ENCODE measurements around the gene ZNF121.

ZNF121 gene

DNA sequence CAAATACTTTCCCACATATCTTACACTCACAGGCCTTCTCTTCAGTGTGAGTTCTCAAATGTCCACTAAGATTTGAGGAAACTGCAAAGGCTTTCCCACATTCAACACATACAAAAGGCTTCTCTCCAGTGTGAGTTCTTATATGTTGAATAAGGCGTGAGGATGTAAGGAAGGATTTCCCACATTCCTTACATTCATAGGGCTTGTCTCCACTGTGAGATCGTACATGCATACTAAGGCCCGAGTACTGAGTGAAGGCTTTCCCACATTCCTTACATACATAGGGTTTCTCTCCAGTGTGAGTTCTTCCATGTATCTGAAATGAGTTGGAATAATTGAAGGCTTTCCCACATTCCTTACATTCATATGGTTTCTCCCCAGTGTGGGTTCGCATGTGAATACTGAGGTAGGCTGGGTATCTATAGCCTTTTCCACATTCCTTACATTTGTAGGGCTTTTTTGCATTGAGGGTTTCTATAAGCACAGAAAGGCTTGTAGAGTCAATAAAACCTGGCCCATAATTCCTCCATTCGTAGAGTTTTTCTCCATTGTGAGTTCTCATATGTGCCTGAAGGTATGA is 55.5 kb downstream of the ZNF121 start:
- TF ChIP-seq POLR2AphosphoS5 (IDR thresholded peaks at IDR 0.05; ENCODE audit: borderline replicate concordance, low read depth, low read length) = no peak
- no peak for TF ChIP-seq FOXP2 (optimal IDR thresholded peaks at IDR 0.05; ENCODE audit: control extremely low read depth, extremely low read length, insufficient read depth)
- no peak for TF ChIP-seq EZH2 (IDR thresholded peaks at IDR 0.05)
- Histone ChIP-seq H3K9me3 (ENCODE audit: low read depth, low read length) (peaks cover 31% of the 10 kb centered on the region), H3K9ac (ENCODE audit: insufficient read length) (no peak overlapping the region), H3K27ac (no peak overlapping the region), H3K36me3 (ENCODE audit: insufficient read depth, low read length) (peaks cover 59% of the 10 kb centered on the region), H3K4me3 (no peak overlapping the region)
- no peak for DNase-seq (ENCODE audit: low read depth, low spot score)

DNA sequence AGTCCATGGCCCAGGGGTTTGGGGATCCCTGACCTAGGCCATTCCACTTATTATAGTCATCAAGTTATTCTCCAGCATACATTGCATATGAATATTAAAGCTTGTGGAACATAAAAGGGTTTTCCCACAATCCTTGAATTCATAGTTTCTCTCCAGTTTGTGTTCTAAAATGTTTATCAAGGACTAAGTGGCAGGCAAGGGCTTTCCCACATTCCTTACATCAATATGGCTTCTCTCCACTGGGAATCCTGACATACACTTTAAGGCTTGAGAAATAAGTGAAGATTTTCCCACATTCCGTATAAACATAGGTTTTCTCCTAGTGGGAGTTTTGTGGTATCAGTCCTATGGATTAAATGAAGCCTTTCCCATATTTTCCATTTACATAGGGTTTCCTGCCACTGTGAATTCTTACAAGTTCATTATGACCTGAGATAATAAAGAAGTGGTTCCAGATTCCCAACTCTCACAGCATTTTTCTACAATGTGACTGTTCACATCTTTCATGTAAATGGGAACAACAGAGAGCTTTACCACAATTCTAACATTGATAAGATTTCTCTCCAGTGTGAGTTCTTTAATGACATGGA is 60.3 kb downstream of the ZNF121 start:
- Histone ChIP-seq H3K36me3 (ENCODE audit: insufficient read depth, low read length) (peaks cover 15% of the 10 kb centered on the region), H3K9ac (ENCODE audit: insufficient read length) (no peak overlapping the region), H3K9me3 (ENCODE audit: low read depth, low read length) (peaks cover 24% of the 10 kb centered on the region), H3K4me3 (no peak overlapping the region), H3K27ac (no peak overlapping the region)
- no peak for TF ChIP-seq POLR2AphosphoS5 (IDR thresholded peaks at IDR 0.05; ENCODE audit: borderline replicate concordance, low read depth, low read length)
- TF ChIP-seq FOXP2 (optimal IDR thresholded peaks at IDR 0.05; ENCODE audit: control extremely low read depth, extremely low read length, insufficient read depth) = no peak
- TF ChIP-seq EZH2 (IDR thresholded peaks at IDR 0.05) = no peak
- DNase-seq (ENCODE audit: low read depth, low spot score) = no peak

Measured in SK-N-MC (cell line).